NK-92 (cell line): ENCODE results near the gene FAM204A.

ENCODE experiments used
- DNase-seq: peaks from one replicate; lab custom pipeline; 2025; ENCODE audit not compliant: unreplicated experiment; lab: John Stamatoyannopoulos, UW

The FAM204A gene

GRCh38 chr10:118254654-118255053 is 87.5 kb downstream of the FAM204A start:
- no peak for DNase-seq

GRCh38 chr10:118253397-118253796 is 88.7 kb downstream of the FAM204A start:
- DNase-seq: no peak

GRCh38 chr10:118251791-118252190 is 90.3 kb downstream of the FAM204A start:
- DNase-seq: no peak

GRCh38 chr10:118249714-118250113 is 92.4 kb downstream of the FAM204A start:
- DNase-seq: no peak
